ENCODE results near the gene PDYN. TPM values are rescaled to one million over a fixed set of nuclear protein-coding genes. Genes with fewer than 3 reads are reported as not detected.

PDYN gene
- total and polyA plus RNA-seq, 10 of the 15 experiments (the other 5 are each of a cell fraction or from before 2014, with no cell fraction given) = not detected

DNA sequence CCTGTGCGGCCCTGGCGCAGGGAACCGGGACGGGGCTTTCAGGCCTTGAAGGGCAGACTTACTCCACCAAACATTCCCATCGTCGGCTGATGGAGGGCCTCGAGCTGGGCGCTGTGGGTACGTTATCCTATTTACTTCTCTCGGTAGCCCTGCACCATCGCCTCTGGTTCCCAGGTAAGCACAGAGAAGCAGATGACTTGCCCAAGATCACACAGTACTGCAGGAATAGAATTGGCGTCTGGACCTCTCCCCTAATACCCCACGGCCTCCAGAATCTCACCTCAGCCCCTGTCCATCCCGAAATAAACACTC, 46.4 kb downstream of the PDYN start:
- RAD21 ChIA-PET (ENCODE audit: unreplicated experiment) = interaction anchor here (0.6 kb wide), 1 partner anchor 49 kb away, joined by 3 read pairs; no protein-coding TSS in a partner anchor
- H3K9ac ChIP-seq (ENCODE audit: control insufficient read depth, insufficient read depth, low read length) = no peak overlapping the region
- 49% methylated on average over 14 of the region's 14 CpGs for WGBS (ENCODE audit: insufficient coverage, insufficient replicate concordance, low lambda C conversion rate, missing lambda C conversion rate)

More for the DNA sequence above, 46.4 kb downstream of the PDYN start:
- ATAC-seq (no peak), FAIRE-seq (no peak), DNase-seq (ENCODE audit: low read depth, low spot score) (no peak)
- Histone ChIP-seq H3K4me3 (no peak overlapping the region), H3K27ac (ENCODE audit: control insufficient read depth, insufficient read depth) (no peak overlapping the region), H3K27me3 (replicated peaks in 1 of 2; ENCODE audit: control insufficient read depth in 2 of 2, insufficient read depth in 2 of 2, low read length in 1 of 2) (peaks cover 4 to 7% of the 10 kb centered on the region in 2 experiments), H4K20me1 (ENCODE audit: control insufficient read depth, insufficient read depth) (no peaks in the 10 kb centered on the region), H3K4me2 (ENCODE audit: control insufficient read depth, insufficient read depth) (no peak overlapping the region), H3K4me1 (ENCODE audit: control insufficient read depth, insufficient read depth, low read length) (peaks cover under 1% of the 10 kb centered on the region; the same call in 1 of the 2 replicates), H3K79me2 (ENCODE audit: control insufficient read depth, insufficient read depth, low read length) (no peaks in the 10 kb centered on the region), H3K36me3 (ENCODE audit: control insufficient read depth in 2 of 2, insufficient read depth in 2 of 2, low read length in 1 of 2) (no peaks in the 10 kb centered on the region), H2AFZ (ENCODE audit: control insufficient read depth, low read depth, low read length) (no peak overlapping the region), H3K9me3 (replicated peaks; ENCODE audit: control insufficient read depth, insufficient read depth, low read length) (no peaks in the 10 kb centered on the region)
- ChIA-PET POLR2A (no interaction called here), CTCF (no interaction called here), SMC1A (ENCODE audit: uncharacterized antibody, unreplicated experiment) (interaction anchor here (1.1 kb wide), 1 partner anchor 8 kb away, joined by 4 read pairs; no protein-coding TSS in a partner anchor)
- TF ChIP-seq, protein P1, sequence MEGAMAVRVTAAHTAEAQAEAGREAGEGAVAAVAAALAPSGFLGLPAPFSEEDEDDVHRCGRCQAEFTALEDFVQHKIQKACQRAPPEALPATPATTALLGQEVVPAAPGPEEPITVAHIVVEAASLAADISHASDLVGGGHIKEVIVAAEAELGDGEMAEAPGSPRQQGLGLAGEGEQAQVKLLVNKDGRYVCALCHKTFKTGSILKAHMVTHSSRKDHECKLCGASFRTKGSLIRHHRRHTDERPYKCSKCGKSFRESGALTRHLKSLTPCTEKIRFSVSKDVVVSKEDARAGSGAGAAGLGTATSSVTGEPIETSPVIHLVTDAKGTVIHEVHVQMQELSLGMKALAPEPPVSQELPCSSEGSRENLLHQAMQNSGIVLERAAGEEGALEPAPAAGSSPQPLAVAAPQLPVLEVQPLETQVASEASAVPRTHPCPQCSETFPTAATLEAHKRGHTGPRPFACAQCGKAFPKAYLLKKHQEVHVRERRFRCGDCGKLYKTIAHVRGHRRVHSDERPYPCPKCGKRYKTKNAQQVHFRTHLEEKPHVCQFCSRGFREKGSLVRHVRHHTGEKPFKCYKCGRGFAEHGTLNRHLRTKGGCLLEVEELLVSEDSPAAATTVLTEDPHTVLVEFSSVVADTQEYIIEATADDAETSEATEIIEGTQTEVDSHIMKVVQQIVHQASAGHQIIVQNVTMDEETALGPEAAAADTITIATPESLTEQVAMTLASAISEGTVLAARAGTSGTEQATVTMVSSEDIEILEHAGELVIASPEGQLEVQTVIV (IDR thresholded peaks at IDR 0.05; ENCODE audit: borderline replicate concordance, partially characterized antibody) = no peak
- TF ChIP-seq YBX1 (IDR thresholded peaks at IDR 0.05) = no peak
- no peak for TF ChIP-seq BHLHE40 (IDR thresholded peaks at IDR 0.05; ENCODE audit: borderline replicate concordance in 1 of 2, low read depth in 2 of 2, low read length in 1 of 2)
- TF ChIP-seq BMI1 (IDR thresholded peaks at IDR 0.05; ENCODE audit: borderline replicate concordance) = no peak
- intact Hi-C loops (cut with micrococcal nuclease; ENCODE audit: unreplicated experiment) (no loop called here), in situ Hi-C loops (cut with MboI) (no loop called here)
- no TSS peak for BruUV-seq (replicated peaks)

All from GM12878 (cell line).